ENCODE results near the gene HTR2A.
A peak's percentile ranks its signal among the peaks of the same experiment; 100 is the strongest.

HTR2A gene

DNA sequence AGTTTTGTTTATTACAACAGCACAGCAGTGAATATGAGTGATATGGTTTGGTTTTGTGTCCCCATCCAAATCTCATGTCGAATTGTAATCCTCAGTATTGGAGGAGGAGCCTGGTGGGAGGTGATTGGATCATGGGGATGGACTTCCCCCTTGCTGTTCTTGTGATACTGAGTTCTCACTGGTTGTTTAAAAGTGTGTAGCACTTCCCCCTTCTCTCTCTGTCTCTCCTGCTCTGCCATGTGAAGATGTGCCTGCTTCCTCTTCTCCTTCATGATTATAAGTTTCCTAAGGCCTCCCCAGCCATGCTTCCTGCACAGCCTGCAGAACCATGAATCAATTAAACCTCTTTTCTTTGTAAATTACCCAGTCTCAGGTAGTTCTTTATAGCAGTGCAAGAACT lies 91.9 kb downstream of the HTR2A start:
- peak; percentile 12 to 16 for DNase-seq

DNA sequence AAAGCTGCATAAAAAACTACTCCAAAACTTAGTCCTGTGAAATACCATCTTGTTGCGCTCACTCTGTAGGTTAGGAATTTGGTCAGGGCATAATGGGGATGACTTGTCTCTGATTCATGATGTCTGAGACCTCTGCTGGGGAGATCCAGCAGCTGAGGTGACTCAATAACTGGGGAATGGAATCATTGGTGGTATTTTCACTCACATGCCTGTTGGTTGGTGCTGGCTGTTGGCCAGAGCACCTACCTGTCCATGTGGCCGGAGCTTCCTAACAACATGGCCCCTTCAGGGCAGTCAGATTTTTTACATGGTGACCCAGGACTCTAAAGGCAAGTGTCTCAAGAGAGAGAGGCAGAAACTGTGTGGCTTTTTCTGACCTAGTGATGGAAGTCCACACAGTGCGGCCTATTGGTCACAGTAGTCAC lies 92.5 kb downstream of the HTR2A start:
- DNase-seq: no peak

DNA sequence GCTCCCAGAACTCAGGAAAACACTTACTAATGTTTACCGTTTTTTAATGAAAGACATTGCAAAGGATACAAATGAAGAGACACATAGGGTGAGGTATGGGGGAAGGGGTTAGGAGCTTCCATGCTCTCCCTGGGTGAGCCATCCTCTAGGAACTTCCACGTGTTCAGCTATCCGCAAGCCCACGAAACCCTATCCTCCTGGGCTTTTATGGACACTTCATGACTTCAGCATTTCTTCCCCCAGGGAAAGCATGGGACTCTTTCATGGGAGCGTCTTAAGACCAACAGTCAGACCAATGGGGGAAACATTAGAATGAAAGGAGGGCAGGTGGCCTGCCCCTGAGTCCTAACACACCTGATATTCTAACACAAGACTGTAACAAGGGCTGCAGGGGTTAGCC lies 93.3 kb downstream of the HTR2A start:
- no peak for DNase-seq

DNA sequence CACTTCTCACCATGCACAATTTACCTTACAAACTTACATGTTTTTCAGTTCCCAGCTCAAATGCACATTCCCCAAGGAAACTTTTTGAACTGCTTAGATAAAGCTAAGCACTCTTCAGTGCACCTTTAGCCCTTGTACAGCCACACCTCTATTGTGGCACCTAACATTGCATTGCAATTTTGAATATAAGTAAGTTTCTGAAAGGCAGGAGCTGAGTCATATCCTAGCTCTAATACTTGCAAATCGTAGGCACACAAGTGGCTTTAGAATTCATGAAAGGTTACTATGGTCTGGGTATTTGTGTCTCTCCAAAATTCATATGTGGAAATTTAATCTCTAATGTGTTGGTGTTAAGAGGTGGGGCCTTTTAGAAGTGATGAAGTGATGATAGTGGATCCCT lies 95.0 kb downstream of the HTR2A start:
- no peak for DNase-seq

DNA sequence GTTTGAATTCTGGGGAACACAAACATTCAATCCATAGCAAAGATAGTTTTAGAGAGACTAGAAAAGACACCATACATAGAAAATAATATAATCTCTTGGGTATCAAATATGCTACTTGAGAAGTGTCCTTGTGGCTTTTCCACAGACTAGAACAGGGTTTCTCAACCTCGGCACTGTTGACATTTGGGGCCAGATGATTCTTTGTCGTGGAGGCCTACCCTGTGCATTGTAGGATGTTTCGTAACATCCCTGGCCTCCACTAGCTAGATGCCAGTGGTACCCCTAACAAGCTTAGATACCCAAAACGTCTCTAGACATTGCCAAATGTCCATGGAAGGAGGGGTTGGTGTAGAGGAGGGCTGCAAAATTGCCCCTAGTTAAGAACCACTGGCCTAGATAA lies 97.7 kb downstream of the HTR2A start:
- no peak for DNase-seq

DNA sequence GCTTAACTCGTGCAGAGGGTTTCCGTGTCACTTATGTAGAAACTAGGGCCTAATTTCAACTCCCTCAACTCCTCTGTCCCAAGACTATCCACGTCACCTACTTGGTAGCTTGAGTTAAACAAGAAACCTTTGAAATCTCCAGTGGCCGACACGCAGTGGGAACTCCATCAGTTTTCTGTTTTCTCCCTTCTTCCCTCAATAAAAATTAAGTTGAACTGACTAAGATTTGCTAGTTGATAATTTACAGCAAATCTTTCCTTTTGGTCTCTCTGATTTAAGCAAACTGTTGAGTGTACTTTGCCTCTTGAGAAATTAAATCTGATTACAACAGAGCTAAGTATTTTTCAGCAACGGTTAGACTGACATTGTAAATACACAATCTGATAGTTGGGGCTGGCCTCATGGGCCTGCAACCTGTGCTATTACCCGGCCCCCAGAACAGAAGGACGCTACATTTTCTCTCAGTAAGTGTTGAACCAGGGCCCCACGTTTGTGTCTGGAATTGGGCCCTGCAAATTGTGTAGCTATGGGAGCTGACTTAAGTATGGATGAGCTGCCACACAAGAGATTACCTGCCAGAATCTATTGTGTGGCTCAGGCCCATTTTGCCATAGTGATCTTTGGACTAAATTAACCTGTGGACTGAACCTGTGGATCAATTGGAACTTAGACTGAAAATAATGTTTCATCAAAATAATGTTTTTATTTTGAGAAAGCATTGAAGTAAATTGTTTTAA lies 99.2 kb downstream of the HTR2A start:
- peak in 1 of 2 donors; percentile 9 for DNase-seq

DNA sequence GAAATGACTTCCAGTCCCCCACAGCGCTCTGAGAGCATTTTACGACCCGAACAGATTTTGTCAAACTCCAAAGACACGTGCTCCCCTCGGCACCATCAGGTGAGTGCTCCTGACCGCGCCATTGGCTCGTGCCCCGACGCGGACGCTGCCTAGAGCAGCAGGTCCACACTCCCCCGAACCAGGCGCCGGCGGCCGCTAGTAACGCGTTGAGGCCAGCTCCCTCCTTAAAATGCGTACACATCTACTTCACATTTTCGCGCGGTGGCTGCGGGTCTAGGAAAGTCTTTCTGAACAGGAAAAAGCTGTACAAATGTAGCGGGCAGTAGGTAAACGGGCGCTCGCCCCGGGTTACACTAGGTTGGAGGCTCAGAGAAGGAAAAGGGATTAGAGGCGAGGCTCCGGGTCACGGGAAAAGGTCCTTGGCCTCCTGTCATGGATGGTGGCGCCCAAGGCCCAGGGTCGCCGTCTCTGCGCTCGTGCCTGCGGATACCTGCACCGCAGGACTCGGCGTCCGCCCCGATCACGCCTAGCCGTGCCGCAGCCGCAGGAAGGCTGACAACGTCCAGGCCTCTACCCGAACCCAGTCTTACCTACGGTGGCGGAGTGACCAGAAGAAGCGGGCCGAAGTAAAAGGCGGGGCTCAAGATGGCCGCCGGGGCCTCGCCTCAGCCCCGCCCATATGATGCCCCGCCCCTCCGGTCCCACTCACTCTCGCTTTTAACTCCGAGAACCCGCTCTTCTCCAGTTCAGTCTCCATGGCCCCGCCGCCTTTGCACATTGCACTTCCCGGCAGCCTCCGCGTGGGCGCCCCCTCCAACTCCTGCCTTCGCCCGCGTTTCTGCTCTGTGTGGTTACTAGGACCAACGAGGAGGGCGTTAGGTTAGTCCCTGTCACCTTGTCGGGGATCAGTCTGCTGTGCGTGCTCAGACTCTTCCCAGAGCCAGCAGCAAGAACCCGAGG lies 100.1 kb downstream of the HTR2A start, which contains the start of gene ESD:
Gene ESD (minus strand): TSS at position 647 of the 960 bp plus-strand sequence. CDS start 5,748 bp downstream, outside the sequence.
- DNase-seq: peak; percentile 92 to 93

DNA sequence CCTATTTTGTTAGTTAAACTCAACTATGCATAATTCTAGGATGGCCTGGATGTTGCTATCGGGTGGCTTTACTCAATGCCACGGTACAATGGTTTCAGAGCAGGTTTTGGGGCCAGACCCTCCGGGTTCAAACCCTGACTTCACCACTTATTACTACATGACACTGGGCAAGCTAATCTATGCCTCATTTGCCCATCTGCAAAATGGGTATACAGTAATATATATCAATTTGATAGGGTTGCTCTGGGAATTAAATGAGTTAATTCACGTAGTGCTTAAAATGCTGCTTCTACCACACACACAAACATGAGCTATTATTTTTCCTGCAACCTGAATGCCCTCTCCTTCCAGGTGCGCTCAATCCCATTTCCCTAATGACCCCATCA lies 100.7 kb downstream of the HTR2A start:
- no peak for DNase-seq

DNA sequence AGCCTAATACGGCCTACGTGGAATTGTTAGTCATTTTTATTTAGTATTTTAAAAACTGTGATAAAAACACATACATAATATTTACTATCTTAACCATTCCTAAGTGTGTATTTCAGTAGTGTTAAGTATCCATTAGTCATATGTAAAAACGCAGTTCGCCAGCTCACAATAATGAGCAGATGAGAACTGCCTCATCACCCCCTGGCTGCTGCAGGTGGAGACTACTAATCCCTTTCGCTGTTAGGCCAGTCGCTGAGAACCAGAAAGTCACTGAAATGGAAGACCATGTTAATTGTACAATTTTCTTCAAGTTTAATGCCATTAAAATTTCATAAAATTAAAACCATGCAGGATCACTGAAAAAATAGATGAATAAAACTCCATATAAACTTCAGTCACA lies 101.5 kb downstream of the HTR2A start:
- no peak for DNase-seq

DNA sequence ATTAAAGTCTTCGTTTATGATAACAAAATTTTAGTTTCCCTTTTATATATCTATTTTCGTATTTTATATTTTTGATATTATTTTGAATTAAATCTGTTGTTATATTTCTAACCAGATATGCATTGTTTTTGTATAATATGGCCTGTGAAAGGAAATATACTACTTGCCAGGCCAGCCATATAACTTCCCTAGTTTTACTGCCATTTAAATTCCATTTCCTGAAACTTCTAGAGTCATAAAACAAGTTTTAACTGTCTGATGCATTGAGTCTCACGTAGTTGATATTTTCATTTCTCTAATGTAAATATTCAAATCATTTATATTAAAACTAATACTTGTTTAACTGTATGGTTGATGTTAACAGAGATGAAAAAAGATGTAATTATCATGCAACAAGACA lies 113.3 kb downstream of the HTR2A start:
- DNase-seq: no peak

DNA sequence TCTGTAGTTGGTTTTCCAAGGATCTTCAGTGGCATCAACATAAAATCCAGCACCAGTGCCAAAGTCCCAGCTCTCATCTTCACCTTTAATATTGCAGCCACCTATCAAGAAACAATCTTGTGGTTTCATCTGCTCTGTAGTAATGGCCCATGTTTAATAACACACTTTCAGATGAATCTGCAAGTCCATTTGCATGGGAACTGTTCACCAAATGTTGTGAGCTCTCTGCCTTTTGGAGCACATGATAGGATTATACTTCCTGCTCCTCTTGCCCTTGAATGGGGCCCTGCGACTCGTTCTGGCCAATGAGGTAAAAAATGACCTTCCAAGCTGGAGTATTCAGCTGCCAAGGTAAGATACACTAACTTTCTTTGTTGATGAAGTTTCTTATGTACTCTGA lies 114.2 kb downstream of the HTR2A start:
- no peak for DNase-seq

DNA sequence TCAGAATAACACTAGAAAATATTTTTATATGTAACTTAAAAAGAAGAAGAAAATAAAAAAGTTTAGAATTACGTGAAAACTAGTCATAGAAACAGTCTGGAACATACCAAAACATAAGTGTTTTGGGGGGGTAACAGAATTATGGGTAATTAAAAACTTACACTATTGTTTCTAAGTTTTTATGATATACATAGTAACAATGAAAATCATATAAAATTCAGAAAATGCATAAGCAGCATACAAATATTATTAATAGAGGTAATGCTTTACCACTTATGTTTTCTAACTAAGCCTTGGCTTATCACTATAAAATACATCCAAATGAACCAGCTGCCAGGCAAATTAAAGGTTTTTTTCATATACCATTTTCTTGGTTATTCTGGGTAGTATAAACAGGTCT lies 114.8 kb downstream of the HTR2A start:
- DNase-seq: no peak
